ENCODE data around the gene PDCD1. TPM values are rescaled to one million over a fixed set of nuclear protein-coding genes. Genes with fewer than 3 reads are reported as not detected.

PDCD1 gene
- total RNA-seq, 4 donors from 2014 or later, result 0.49 to 2.3 (median 1.1) TPM

- TF ChIP-seq CTCF (IDR thresholded peaks at IDR 0.05) (no peak), POLR2A (IDR thresholded peaks at IDR 0.05) (no peak)
- Histone ChIP-seq H3K9me3 (no peaks in the 10 kb centered on the region), H3K27me3 (no peaks in the 10 kb centered on the region), H3K4me3 (replicated peaks in 1 of 3) (no peak overlapping the region), H3K27ac (peak overlapping the region in 2 of 3 donors; percentile 17 to 36), H3K36me3 (no peaks in the 10 kb centered on the region), H3K4me1 (peaks cover 33 to 64% of the 10 kb centered on the region in 2 donors)
- whole genome bisulfite sequencing, 2 donors, result 84 to 90% methylated on average over 17 of the region's 17 CpGs
- no peak for DNase-seq
- intact Hi-C loops (cut with DNase I), result no loop called here
Observed at GRCh38 chr2:241897231-241897916, 38.7 kb upstream of the PDCD1 start.

GRCh38 chr2:241896746-241897201, 38.1 kb upstream of the PDCD1 start:
- Histone ChIP-seq H3K4me3 (replicated peaks in 1 of 3) (no peak overlapping the region), H3K27me3 (no peaks in the 10 kb centered on the region), H3K27ac (peak overlapping the region in 2 of 3 donors; percentile 17 to 36), H3K9me3 (no peaks in the 10 kb centered on the region), H3K4me1 (peaks cover 33 to 69% of the 10 kb centered on the region in 2 donors), H3K36me3 (no peaks in the 10 kb centered on the region)
- no peak for DNase-seq
- 90 to 92% methylated on average over 10 of the region's 10 CpGs for WGBS, 2 donors
- intact Hi-C loops (cut with DNase I), result no loop called here
- TF ChIP-seq CTCF (IDR thresholded peaks at IDR 0.05) (no peak), POLR2A (IDR thresholded peaks at IDR 0.05) (no peak)

GRCh38 chr2:241895712-241896641, 37.3 kb upstream of the PDCD1 start:
- TF ChIP-seq POLR2A (IDR thresholded peaks at IDR 0.05) (no peak), CTCF (IDR thresholded peaks at IDR 0.05) (no peak)
- intact Hi-C loops (cut with DNase I), result no loop called here
- peak; percentile 27 to 59 for DNase-seq
- Histone ChIP-seq H3K27ac (peak overlapping the region; percentile 41 to 83 (median 76)), H3K9me3 (no peaks in the 10 kb centered on the region), H3K36me3 (no peaks in the 10 kb centered on the region), H3K4me3 (replicated peaks in 1 of 3) (no peak overlapping the region), H3K4me1 (peaks cover 27 to 66% of the 10 kb centered on the region in 2 donors), H3K27me3 (no peaks in the 10 kb centered on the region)
- WGBS, 2 donors, result 36 to 76% methylated on average over 6 to 23 of the region's 26 CpGs

GRCh38 chr2:241895427-241895711, 36.7 kb upstream of the PDCD1 start:
- H3K9me3 ChIP-seq, result no peaks in the 10 kb centered on the region
- DNase-seq, result no peak
- no peaks in the 10 kb centered on the region for H3K27me3 ChIP-seq
- no peaks in the 10 kb centered on the region for H3K36me3 ChIP-seq
- H3K4me3 ChIP-seq (replicated peaks in 1 of 3), result no peak overlapping the region
- TF ChIP-seq CTCF (IDR thresholded peaks at IDR 0.05) (no peak), POLR2A (IDR thresholded peaks at IDR 0.05) (no peak)
- H3K27ac ChIP-seq, result peak overlapping the region; percentile 41 to 83 (median 76)
- H3K4me1 ChIP-seq, result peaks cover 20 to 59% of the 10 kb centered on the region in 2 donors
- intact Hi-C loops (cut with DNase I), result no loop called here
- 70% methylated on average over 7 of the region's 11 CpGs; no CpG with 5 or more reads in 1 of the 2 donors for WGBS, 2 donors

All from thyroid gland (tissue), 4 donors.